HFF-Myc (cell line): Measurements from ENCODE around the gene RNF8.
"Not testable (repeated sequence)": the region's sequence is repeated elsewhere in the genome, so short reads cannot be mapped to it uniquely, and the experiment has no call there.

ENCODE experiments used
- DNase-seq: peaks from one replicate; pipeline ENCODE4 v3.0.0-alpha.2; 2011; ENCODE audit warnings: low read depth; ENCODE audit errors: extremely low read depth
- H3K4me3 ChIP-seq: replicated peaks from 2 replicates; pipeline ENCODE4 v1.5.1; 2011; ENCODE audit warnings: low read depth, mild to moderate bottlenecking, control low read depth, low read length
- CTCF ChIP-seq: IDR thresholded peaks from 2 replicates; pipeline ENCODE4 v1.5.1; 2012; ENCODE audit warnings: mild to moderate bottlenecking, low read depth, low read length, control low read depth; ENCODE audit errors: missing control alignments

Gene RNF8

GRCh38 chr6:37441651-37442050, 87.9 kb downstream of the RNF8 start:
- no peak for DNase-seq
- TF ChIP-seq CTCF, result no peak
- no peak overlapping the region for H3K4me3 ChIP-seq

GRCh38 chr6:37442416-37443215, 88.8 kb downstream of the RNF8 start:
- no peak for DNase-seq
- no peak overlapping the region for H3K4me3 ChIP-seq
- no peak for TF ChIP-seq CTCF

GRCh38 chr6:37443216-37443542, 89.4 kb downstream of the RNF8 start:
- DNase-seq, H3K4me3 ChIP-seq: not testable (repeated sequence)
